NB4 (cell line): ENCODE results near the gene CCDC126.

Experiments
- DNase-seq: peaks from one replicate; pipeline ENCODE4 v3.0.0; 2010; ENCODE audit warnings: low read depth
- H3K4me3 ChIP-seq: one replicate; pipeline ENCODE4 v1.5.1; 2011; ENCODE audit warnings: mild to moderate bottlenecking, low read depth, low read length, moderate library complexity
- MAX ChIP-seq: IDR thresholded peaks from 2 replicates; pipeline ENCODE4 v1.6.1; 2011; ENCODE audit warnings: low read depth, low read length
- MYC ChIP-seq: IDR thresholded peaks from 2 replicates; pipeline ENCODE4 v1.6.1; 2011; ENCODE audit warnings: low read depth, low read length
- POLR2A ChIP-seq: IDR thresholded peaks from 2 replicates; pipeline ENCODE4 v1.6.1; 2011; ENCODE audit warnings: mild to moderate bottlenecking; ENCODE audit not compliant: insufficient read length; ENCODE audit errors: extremely low read depth
- TF ChIP-seq, protein P1 (sequence below): IDR thresholded peaks from one replicate; pipeline ENCODE4 v1.5.1; 2012; ENCODE audit warnings: low read depth, low read length

CCDC126 gene

DNA sequence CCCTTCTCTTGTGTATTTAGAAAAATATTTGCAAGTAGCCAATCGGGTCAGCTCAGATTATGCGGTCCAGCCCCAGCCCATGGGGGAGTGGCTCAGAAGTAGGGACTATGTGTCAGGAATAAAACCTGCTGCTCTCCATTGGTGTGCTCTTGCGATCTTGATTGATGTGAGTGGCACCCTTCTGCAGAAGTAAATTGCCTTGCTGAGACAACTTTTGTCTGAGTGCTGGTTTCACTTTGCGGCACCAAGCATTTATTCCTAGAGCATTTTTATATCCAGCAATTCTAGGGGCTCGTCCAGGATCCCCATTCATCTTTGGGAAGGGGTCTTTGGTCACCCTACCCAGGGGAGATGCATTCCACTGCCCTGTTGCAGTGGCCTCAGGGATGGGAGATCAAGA lies 56.8 kb downstream of the CCDC126 start:
- no peak overlapping the region for H3K4me3 ChIP-seq

GRCh38 chr7:23654508-23654907 lies 57.3 kb downstream of the CCDC126 start:
- TF ChIP-seq, protein P1, sequence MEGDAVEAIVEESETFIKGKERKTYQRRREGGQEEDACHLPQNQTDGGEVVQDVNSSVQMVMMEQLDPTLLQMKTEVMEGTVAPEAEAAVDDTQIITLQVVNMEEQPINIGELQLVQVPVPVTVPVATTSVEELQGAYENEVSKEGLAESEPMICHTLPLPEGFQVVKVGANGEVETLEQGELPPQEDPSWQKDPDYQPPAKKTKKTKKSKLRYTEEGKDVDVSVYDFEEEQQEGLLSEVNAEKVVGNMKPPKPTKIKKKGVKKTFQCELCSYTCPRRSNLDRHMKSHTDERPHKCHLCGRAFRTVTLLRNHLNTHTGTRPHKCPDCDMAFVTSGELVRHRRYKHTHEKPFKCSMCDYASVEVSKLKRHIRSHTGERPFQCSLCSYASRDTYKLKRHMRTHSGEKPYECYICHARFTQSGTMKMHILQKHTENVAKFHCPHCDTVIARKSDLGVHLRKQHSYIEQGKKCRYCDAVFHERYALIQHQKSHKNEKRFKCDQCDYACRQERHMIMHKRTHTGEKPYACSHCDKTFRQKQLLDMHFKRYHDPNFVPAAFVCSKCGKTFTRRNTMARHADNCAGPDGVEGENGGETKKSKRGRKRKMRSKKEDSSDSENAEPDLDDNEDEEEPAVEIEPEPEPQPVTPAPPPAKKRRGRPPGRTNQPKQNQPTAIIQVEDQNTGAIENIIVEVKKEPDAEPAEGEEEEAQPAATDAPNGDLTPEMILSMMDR, result peak; percentile 74
- TF ChIP-seq POLR2A, result no peak
- peak; percentile 58 for DNase-seq
- H3K4me3 ChIP-seq, result no peak overlapping the region

More for the DNA sequence above, 56.8 kb downstream of the CCDC126 start:
- TF ChIP-seq MAX, result no peak
- no peak for DNase-seq

- H3K4me3 ChIP-seq, result no peak overlapping the region
- DNase-seq, result no peak
- TF ChIP-seq POLR2A (no peak), MAX (no peak), MYC (no peak)
- TF ChIP-seq, protein P1, result no peak
Measured at GRCh38 chr7:23655433-23655832, 58.3 kb downstream of the CCDC126 start.

DNA sequence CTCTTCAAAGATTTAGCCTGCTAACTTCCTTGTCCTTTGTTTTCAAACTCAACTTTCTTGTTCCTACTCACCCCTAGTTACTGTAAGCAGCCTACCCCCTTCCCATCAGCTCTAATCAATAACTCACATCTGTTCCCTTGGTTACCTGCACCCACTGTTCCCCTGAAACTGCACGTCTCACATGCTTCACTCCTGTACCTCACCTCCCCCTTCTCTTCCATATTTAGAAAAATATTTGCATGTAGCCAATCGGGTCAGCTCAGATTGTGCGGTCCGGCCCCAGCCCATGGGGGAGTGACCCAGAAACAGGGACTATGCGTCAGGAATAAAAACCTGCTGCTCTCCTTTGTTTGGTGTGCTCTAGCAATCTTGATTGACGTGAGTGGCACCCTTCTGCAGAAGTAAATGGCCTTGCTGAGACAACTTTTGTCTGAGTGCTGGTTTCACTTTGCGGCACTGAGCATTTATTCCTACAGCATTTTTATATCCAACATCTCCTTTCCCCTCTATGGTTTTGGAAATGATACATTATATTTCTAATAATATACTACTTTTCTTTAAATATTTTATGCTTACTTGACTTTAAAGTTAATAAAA lies 61.7 kb downstream of the CCDC126 start:
- TF ChIP-seq, protein P1, result no peak
- TF ChIP-seq MAX, result no peak
- no peak for TF ChIP-seq MYC
- no peak for TF ChIP-seq POLR2A
- DNase-seq, result no peak
- no peak overlapping the region for H3K4me3 ChIP-seq

- H3K4me3 ChIP-seq, result no peak overlapping the region
- TF ChIP-seq POLR2A (no peak), MYC (no peak), MAX (no peak)
- TF ChIP-seq, protein P1, result no peak
- no peak for DNase-seq
Measured at GRCh38 chr7:23661385-23661784, 64.2 kb downstream of the CCDC126 start.

DNA sequence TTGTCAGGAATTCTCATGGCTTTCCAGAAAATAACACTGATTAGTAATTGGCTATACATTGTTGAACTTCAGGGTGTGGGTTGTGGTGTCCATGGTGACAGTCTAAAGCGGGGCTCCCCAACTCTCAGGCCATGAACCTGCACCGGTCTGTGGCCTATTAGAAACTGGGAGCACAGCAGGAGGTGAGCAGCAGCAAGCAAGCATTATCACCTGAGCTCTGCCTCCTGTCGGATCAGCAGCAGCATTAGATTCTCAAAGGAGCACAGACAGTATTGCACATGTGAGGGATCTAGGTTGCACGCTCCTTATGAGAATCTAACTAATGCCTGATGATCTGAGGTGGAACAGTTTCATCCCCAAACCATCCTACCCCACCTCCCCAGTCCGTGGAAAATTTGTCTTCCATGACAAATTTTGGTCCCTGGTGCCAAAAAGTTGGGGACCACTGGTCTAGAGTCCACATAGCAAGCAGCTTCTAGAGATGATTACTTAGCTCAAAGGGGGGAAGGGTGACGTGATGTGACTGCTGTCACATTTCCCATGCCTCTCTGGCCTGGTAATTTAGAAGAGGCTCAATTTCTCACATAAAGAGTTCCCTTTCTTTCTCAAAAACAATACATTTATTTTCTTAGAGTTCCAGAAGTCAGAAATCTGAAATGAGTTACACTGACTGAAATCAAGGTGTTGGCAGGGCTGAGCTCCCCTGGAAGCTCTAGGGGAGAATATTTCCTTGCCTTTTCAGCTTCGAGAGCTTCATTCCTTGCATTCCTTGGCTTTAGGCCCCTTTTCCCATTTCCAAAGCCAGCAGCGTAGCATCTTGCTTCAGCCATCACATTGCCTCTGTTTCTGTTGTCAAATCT lies 65.2 kb downstream of the CCDC126 start:
- no peak for TF ChIP-seq POLR2A
- TF ChIP-seq, protein P1, result no peak
- TF ChIP-seq MAX, result no peak
- no peak for TF ChIP-seq MYC
- DNase-seq, result no peak
- no peak overlapping the region for H3K4me3 ChIP-seq
